Hypothalamus (tissue), 51 donors: ENCODE data around the gene PCNA.

Experiments used
- DNase-seq, 51 donors: peaks; one replicate each; lab custom pipeline; 2025; lab: John Stamatoyannopoulos, UW

Gene PCNA

GRCh38 chr20:5145365-5146098 is 25.8 kb upstream of the PCNA start:
- DNase-seq, result no peak

GRCh38 chr20:5143851-5144250 is 24.1 kb upstream of the PCNA start:
- DNase-seq, result no peak

- DNase-seq, result peak in 13 of 51 donors; percentile 6 to 67 (median 30)
Observed at GRCh38 chr20:5141615-5142014, 21.9 kb upstream of the PCNA start.

GRCh38 chr20:5140195-5140594 is 20.4 kb upstream of the PCNA start:
- DNase-seq, result peak in 1 of 51 donors; percentile 11

- no peak for DNase-seq
Observed at GRCh38 chr20:5136096-5136495, 16.3 kb upstream of the PCNA start.

- DNase-seq, result peak in 35 of 51 donors; percentile 9 to 80 (median 46)
Observed at GRCh38 chr20:5135363-5136012, 15.7 kb upstream of the PCNA start.

GRCh38 chr20:5133998-5134397 is 14.2 kb upstream of the PCNA start:
- no peak for DNase-seq

GRCh38 chr20:5131502-5131901 is 11.7 kb upstream of the PCNA start:
- DNase-seq, result no peak

GRCh38 chr20:5128886-5129285 is 9.1 kb upstream of the PCNA start:
- no peak for DNase-seq

GRCh38 chr20:5127859-5128424 is 8.2 kb upstream of the PCNA start:
- no peak for DNase-seq

GRCh38 chr20:5127204-5127858 is 7.6 kb upstream of the PCNA start:
- peak in 36 of 51 donors; percentile 9 to 75 (median 47) for DNase-seq

- peak; percentile 81 to 100 (median 99) for DNase-seq
Observed at GRCh38 chr20:5126512-5127203, 6.9 kb upstream of the PCNA start, which contains the start of gene CDS2. CDS2 (plus strand) TSS chr20:5127008; CDS start chr20:5127093, 85 bp downstream.

GRCh38 chr20:5122873-5123260 is 3.1 kb upstream of the PCNA start:
- DNase-seq, result no peak

- DNase-seq, result no peak
Observed at GRCh38 chr20:5120185-5120476, 373 bp upstream of the PCNA start.

GRCh38 chr20:5119143-5119434 is 669 bp downstream of the PCNA start:
- DNase-seq, result no peak

- DNase-seq, result no peak
Observed at GRCh38 chr20:5118220-5119142, 1.3 kb downstream of the PCNA start.

- DNase-seq, result no peak
Observed at GRCh38 chr20:5116875-5117274, 2.9 kb downstream of the PCNA start.

GRCh38 chr20:5114403-5114802 is 5.4 kb downstream of the PCNA start:
- DNase-seq, result no peak

GRCh38 chr20:5113615-5113986 is 6.2 kb downstream of the PCNA start:
- DNase-seq, result no peak

GRCh38 chr20:5109276-5109675 is 10.5 kb downstream of the PCNA start:
- DNase-seq, result peak in 4 of 51 donors; percentile 6 to 35 (median 14)
